Stimulated activated CD4-positive, alpha-beta T cell treated with anti-CD3 and anti-CD28 coated beads, Interleukin-1b, Interleukin-23, amount 100 ng/mL, for 1 hour (primary cell): ENCODE results near the gene PPP1R1C.

Source experiments
- DNase-seq, 2 donors: peaks; one replicate each; pipeline ENCODE4 v3.0.0-alpha.2; 2020; ENCODE audit warnings: low read depth in 2 of 2

The PPP1R1C gene

GRCh38 chr2:182110347-182110746, 124.7 kb downstream of the PPP1R1C start:
- DNase-seq: no peak

GRCh38 chr2:182113334-182113733, 127.7 kb downstream of the PPP1R1C start:
- no peak for DNase-seq

GRCh38 chr2:182115258-182115657, 129.6 kb downstream of the PPP1R1C start:
- DNase-seq: no peak

GRCh38 chr2:182116774-182117173, 131.1 kb downstream of the PPP1R1C start:
- no peak for DNase-seq

- no peak for DNase-seq
Measured at GRCh38 chr2:182117196-182117595, 131.5 kb downstream of the PPP1R1C start.

- no peak for DNase-seq
Measured at GRCh38 chr2:182128821-182129707, 143.4 kb downstream of the PPP1R1C start.

GRCh38 chr2:182132605-182133004, 147.0 kb downstream of the PPP1R1C start:
- DNase-seq: no peak

GRCh38 chr2:182133195-182133891, 147.7 kb downstream of the PPP1R1C start:
- DNase-seq: no peak

GRCh38 chr2:182134201-182134600, 148.5 kb downstream of the PPP1R1C start:
- no peak for DNase-seq

GRCh38 chr2:182142062-182142461, 156.4 kb downstream of the PPP1R1C start:
- no peak for DNase-seq

- no peak for DNase-seq
Measured at GRCh38 chr2:182144041-182144775, 158.6 kb downstream of the PPP1R1C start.

- DNase-seq: no peak
Measured at GRCh38 chr2:182144776-182145165, 159.1 kb downstream of the PPP1R1C start.

- no peak for DNase-seq
Measured at GRCh38 chr2:182148344-182148743, 162.7 kb downstream of the PPP1R1C start.

- DNase-seq: no peak
Measured at GRCh38 chr2:182163878-182164277, 178.2 kb downstream of the PPP1R1C start.

- DNase-seq: no peak
Measured at GRCh38 chr2:182164686-182165085, 179.0 kb downstream of the PPP1R1C start.

- no peak for DNase-seq
Measured at GRCh38 chr2:182165202-182165601, 179.5 kb downstream of the PPP1R1C start.

- no peak for DNase-seq
Measured at GRCh38 chr2:182166406-182166805, 180.8 kb downstream of the PPP1R1C start.

GRCh38 chr2:182166841-182167240, 181.2 kb downstream of the PPP1R1C start:
- DNase-seq: no peak
